GM06990 (cell line): Measurements from ENCODE around the gene FAM167B.

Source experiments
- DNase-seq: peaks from one replicate; pipeline ENCODE4 v3.0.0-alpha.2; 2011; ENCODE audit not compliant: insufficient read length; ENCODE audit errors: extremely low read depth
- H3K27me3 ChIP-seq: replicated peaks from 2 replicates; pipeline ENCODE4 v1.6.0; 2011; ENCODE audit warnings: low read length; ENCODE audit not compliant: control insufficient read depth, insufficient read depth
- H3K36me3 ChIP-seq: 2 replicates; pipeline ENCODE4 v1.5.1; 2011; ENCODE audit warnings: low read length; ENCODE audit not compliant: control insufficient read depth, insufficient read depth
- H3K4me3 ChIP-seq: replicated peaks from 2 replicates; pipeline ENCODE4 v1.5.1; 2011; ENCODE audit warnings: low read depth, mild to moderate bottlenecking, control low read depth, low read length
- TF ChIP-seq, protein P1 (sequence below): IDR thresholded peaks from 2 replicates; pipeline ENCODE4 v1.5.1; 2011; ENCODE audit warnings: low read length, control low read depth, mild to moderate bottlenecking, inconsistent platforms; ENCODE audit not compliant: insufficient read depth, poor library complexity, severe bottlenecking

FAM167B gene

DNA sequence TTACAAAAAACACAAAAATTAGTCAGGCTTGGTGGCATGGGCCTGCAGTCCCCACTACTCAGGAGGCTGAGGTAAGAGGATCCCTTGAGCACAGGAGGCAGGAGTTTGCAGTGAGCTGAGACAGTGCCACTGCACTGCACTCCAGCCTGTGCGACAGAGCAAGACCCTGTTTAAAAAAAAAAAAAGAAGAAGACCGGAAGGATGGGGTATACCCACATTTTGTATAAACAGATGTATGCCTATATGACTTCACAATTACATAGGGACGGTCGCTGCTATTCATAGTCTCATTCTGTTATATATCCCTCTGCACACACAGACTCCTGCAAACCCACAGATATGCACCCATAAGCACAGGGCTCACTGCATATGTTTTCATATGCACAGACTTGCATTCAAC is 16.7 kb downstream of the FAM167B start:
- TF ChIP-seq, protein P1, sequence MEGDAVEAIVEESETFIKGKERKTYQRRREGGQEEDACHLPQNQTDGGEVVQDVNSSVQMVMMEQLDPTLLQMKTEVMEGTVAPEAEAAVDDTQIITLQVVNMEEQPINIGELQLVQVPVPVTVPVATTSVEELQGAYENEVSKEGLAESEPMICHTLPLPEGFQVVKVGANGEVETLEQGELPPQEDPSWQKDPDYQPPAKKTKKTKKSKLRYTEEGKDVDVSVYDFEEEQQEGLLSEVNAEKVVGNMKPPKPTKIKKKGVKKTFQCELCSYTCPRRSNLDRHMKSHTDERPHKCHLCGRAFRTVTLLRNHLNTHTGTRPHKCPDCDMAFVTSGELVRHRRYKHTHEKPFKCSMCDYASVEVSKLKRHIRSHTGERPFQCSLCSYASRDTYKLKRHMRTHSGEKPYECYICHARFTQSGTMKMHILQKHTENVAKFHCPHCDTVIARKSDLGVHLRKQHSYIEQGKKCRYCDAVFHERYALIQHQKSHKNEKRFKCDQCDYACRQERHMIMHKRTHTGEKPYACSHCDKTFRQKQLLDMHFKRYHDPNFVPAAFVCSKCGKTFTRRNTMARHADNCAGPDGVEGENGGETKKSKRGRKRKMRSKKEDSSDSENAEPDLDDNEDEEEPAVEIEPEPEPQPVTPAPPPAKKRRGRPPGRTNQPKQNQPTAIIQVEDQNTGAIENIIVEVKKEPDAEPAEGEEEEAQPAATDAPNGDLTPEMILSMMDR = no peak
- DNase-seq = no peak
- Histone ChIP-seq H3K27me3 (no peaks in the 10 kb centered on the region), H3K4me3 (no peak overlapping the region), H3K36me3 (no peaks in the 10 kb centered on the region)

DNA sequence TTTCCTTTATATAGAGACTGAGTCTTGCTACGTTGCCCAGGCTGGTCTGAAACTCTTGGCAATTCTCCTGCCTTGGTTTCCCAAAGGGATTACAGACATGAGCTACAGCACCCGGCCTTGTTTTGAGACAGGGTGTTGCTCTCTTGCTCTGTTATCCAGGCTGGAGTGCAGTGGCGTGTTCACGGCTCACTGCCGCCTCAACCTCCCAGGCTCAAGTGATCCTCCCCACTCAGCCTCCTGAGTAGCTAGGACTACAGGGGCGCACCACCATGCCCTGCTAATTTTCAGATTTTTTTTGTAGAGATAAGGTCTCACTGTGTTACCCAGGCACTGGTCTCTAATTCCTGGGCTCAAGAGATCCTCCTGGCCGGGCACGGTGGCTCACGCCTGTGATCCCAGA is 18.8 kb downstream of the FAM167B start:
- H3K27me3 ChIP-seq = no peaks in the 10 kb centered on the region
- DNase-seq = no peak
- H3K4me3 ChIP-seq = no peak overlapping the region
- no peaks in the 10 kb centered on the region for H3K36me3 ChIP-seq
- TF ChIP-seq, protein P1 = no peak

DNA sequence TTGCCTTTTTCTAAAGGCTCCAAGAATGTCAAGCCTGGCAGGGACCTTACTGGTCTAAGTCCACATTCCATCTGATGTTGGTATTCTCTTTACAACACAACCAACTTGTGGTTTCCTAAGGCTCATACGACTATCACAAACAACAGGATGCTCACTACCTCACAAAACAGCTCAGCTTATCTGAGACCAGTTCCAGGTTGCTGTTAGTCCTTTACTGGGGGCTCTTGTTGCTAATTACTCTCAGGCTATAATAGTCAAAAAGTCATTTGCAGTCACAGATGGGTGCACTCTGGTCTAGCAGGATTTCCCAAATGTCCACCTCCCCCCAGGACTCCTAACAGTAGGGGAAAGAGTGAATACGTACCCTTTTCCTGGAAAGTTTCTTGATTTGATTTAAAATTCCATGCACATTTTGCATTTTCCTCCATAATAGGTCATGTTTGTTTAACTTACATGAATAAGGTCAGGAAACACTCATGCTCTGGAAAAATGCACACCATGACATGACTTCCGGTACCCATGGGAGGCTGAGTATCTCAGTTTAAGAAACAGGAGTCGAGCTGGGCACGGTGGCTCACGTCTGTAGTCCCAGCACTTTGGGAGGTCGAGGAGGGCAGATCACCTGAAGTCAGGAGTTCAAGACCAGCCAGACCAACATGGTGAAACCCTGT is 20.0 kb downstream of the FAM167B start:
- no peak for DNase-seq
- H3K27me3 ChIP-seq = no peaks in the 10 kb centered on the region
- H3K36me3 ChIP-seq = no peaks in the 10 kb centered on the region
- no peak overlapping the region for H3K4me3 ChIP-seq
- TF ChIP-seq, protein P1 = no peak

DNA sequence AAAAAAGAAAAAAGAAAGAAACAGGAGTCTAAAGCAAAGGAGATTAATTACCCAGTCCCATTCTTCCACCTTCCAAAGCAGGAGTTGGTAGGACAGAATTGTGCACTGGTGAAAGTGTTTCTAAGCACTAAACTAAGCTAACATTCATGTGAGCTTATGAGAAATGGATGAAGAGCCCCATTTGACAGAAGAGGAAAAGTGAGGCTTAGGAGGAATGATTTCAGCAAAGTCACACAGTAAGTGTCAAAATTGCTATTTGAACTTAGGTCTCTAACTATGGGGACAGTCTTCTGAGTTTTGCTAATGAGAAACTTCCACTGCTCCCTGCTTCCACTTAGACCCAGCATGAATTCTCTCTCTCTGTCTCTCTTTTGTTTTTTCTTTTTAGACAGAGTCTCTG is 22.7 kb downstream of the FAM167B start:
- TF ChIP-seq, protein P1 = no peak
- peaks cover 5% of the 10 kb centered on the region for H3K36me3 ChIP-seq
- no peak overlapping the region for H3K4me3 ChIP-seq
- H3K27me3 ChIP-seq = no peaks in the 10 kb centered on the region
- DNase-seq = no peak

DNA sequence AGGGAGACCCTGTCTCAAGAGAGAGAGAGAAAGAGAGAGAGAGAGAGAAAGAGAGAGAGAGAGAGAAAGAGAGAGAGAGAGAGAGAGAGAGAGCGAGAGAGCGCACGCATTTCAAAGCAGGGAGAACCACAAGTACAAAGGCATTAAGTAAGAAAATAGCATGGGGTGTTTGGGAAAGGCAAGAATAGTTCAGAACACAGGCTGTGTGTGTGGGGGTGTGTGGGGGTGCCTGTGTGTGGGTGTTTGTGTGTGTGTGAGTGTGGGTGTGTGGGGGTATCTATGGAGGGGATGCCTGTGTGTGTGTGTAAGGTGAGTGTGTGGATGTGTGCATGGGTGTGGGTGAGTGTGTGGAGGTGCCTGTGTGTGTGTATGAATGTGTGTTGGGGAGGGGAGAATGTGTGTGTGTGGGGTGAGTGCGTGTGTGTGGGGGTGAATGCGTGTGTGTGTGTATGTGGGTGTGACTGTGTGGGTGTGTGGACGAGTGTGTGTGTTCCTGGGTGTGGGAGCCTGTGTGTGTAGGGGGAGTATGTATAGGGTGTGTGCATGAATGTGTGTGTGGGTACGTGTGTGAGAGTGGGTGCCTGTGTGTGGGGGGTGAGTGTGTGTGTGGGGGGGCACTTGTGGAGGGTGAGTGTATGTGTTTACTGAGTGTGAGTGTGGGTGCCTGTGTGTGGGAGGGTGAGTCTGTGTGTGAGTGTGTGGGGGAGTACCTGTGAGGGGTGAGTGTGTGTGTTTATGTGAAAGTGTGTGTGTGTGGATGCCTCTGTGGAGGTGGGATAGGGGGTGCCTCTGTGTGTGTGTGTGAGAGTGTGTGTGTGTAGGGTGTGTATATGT is 25.8 kb downstream of the FAM167B start:
- no peak for DNase-seq
- no peak overlapping the region for H3K4me3 ChIP-seq
- TF ChIP-seq, protein P1 = no peak
- H3K27me3 ChIP-seq = no peaks in the 10 kb centered on the region
- H3K36me3 ChIP-seq = peaks cover 8% of the 10 kb centered on the region
